Activated CD4-positive, alpha-beta T cell treated with anti-CD3 and anti-CD28 coated beads for 36 hours (primary cell): ENCODE results near the gene CBX2. TPM values are rescaled to one million over a fixed set of nuclear protein-coding genes. Genes with fewer than 3 reads are reported as not detected.

Source experiments
- ATAC-seq: fragments of 200-7000 bp; cut with Tn5 transposase; one replicate; pipeline ENCODE4 v1.10.0; 2021; ENCODE audit warnings: mild to moderate bottlenecking, moderate library complexity
- CTCF ChIA-PET: fragments of 350-600 bp; sonication (Branson Sonifier 250); formaldehyde crosslinking; loops from one replicate; lab custom pipeline; 2021; ENCODE audit warnings: antibody characterized with exemption; lab: Charles Lee
- POLR2A ChIA-PET: fragments of 350-600 bp; sonication (Branson Sonifier 250); formaldehyde crosslinking; loops from one replicate; lab custom pipeline; 2021; ENCODE audit warnings: antibody characterized with exemption, inconsistent platforms; lab: Charles Lee
- DNase-seq: peaks from one replicate; pipeline ENCODE4 v3.0.0-alpha.2; 2020
- H3K27ac Mint-ChIP-seq: one replicate; pipeline ENCODE4 v1.8.0; 2021; ENCODE audit warnings: mixed read lengths
- H3K27me3 Mint-ChIP-seq: one replicate; pipeline ENCODE4 v1.8.0; 2021; ENCODE audit warnings: mixed read lengths
- H3K36me3 Mint-ChIP-seq: one replicate; pipeline ENCODE4 v1.8.0; 2021; ENCODE audit warnings: low read depth, mixed read lengths
- H3K4me1 Mint-ChIP-seq: one replicate; pipeline ENCODE4 v1.8.0; 2021; ENCODE audit warnings: mixed read lengths
- H3K4me3 Mint-ChIP-seq: one replicate; pipeline ENCODE4 v1.8.0; 2021; ENCODE audit warnings: mild to moderate bottlenecking, moderate library complexity, mixed read lengths
- H3K9me3 Mint-ChIP-seq: one replicate; pipeline ENCODE4 v1.8.0; 2021; ENCODE audit warnings: low read depth, mixed read lengths
- intact Hi-C, 2 experiments: fragments of 100-400 bp; cut with DNase I in 1 of 2; cut with micrococcal nuclease in 1 of 2; formaldehyde crosslinking; loops; one replicate each; pipeline versions ENCODE4 v1.14.2 to v1.15.1; 2022 to 2024; cut with DNase I, micrococcal nuclease
- total RNA-seq, 2 experiments: library from RNA; stranded (reverse); gene quantifications; one replicate each; pipeline ENCODE4 v1.2.3, GENCODE V29; 2021

Gene CBX2
- 1 to 10 TPM; 4.2 to 4.3 TPM for total RNA-seq

DNA sequence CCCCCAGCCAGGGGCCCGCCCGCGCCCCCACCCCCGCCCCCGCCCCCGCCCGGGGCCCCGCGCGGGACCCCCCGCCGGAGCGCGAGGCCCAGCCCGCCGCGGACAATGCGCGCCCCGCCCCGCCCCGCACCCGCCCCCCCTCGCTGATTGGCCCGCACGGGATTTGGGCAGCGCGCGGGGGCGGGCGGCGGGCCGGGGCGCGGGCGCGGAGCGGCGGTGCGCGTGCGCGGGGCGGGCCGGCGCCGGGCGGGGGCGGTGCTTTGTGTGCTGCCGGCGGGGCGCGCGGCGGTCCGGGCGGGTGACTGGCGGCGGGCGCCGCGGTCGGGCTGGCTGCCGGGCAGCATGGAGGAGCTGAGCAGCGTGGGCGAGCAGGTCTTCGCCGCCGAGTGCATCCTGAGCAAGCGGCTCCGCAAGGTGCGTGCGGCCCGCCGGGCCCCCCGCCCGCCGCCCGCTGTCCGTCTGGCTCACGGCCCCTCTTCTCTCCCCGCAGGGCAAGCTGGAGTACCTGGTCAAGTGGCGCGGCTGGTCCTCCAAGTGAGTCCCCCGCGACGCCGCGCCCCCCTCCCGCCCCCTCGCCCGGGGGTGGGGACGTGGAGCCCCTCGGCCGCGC is at the start of gene CBX2:
TSS of gene CBX2 (plus strand) at position 255 of the 610 bp plus-strand sequence. CDS start at position 343, 88 bp downstream.
- ChIA-PET CTCF (interaction anchor here (0.5 to 1.0 kb wide), 4 partner anchors 8 to 814 kb away, joined by 3 to 4 read pairs (median 3); no protein-coding TSS in a partner anchor), POLR2A (interaction anchor here (0.6 kb wide), 1 partner anchor 507 kb away, joined by 3 read pairs; no protein-coding TSS in a partner anchor)
- Mint-ChIP-seq H3K27me3 (peaks cover 64% of the 10 kb centered on the region), H3K27ac (peak within 1 kb of the TSS; percentile 76), H3K36me3 (no peaks in the 10 kb centered on the region), H3K4me1 (peaks cover 17% of the 10 kb centered on the region), H3K9me3 (no peaks in the 10 kb centered on the region), H3K4me3 (peak within 1 kb of the TSS; percentile 77)
- ATAC-seq: peak; percentile 84
- intact Hi-C loops: loop anchor here in 1 of 2 experiments (1.0 to 2.0 kb wide), 5 partner anchors 19 to 60 kb away; partner anchors contain the start of gene CBX8
- DNase-seq: peak; percentile 90

DNA sequence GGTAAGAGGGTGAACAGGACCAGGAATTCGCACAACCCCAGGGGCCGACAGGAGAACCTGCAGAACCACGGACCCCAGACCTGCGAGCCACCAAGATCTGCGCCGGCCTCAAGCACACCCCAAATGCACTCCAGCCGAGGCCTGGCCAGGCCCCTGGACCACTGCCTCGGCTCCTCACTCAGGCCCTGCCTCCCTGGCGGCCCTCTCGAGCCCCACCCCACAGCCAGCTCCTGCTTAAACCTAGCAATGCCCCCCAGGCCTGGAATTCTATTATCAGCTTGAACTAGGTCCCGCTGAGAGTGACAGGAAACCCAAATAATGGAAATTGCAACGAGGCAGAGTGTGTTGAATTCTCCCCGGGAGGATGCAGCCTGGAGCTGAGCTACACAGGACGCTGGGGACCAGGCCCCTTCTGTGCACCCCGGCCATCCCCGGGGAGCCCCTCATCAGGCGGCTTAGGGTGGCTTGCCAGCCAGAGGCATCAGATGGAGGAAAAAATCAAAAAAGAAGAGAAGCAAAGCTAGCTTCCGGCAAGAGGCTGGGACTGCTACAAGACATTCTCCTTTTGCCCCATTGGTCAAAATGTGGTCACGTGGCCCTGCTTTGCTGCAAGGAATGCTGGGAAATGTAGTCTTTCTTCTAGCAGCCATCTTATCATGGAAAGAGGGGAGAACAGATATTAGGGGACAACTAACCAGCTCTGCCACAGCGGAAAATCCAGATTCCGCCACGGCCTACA is 49.6 kb upstream of the CBX2 start:
- H3K9me3 Mint-ChIP-seq: no peaks in the 10 kb centered on the region
- DNase-seq (peak; percentile 91), ATAC-seq (peak; percentile 90)
- peak overlapping the region; percentile 63 for H3K4me3 Mint-ChIP-seq
- ChIA-PET CTCF (interaction anchor here (0.7 to 2.4 kb wide), 3 partner anchors 12 to 405 kb away, joined by 3 to 9 read pairs (median 4); no protein-coding TSS in a partner anchor), POLR2A (interaction anchor here (0.6 kb wide), 1 partner anchor 282 kb away, joined by 4 read pairs; no protein-coding TSS in a partner anchor)
- no peaks in the 10 kb centered on the region for H3K36me3 Mint-ChIP-seq
- H3K27me3 Mint-ChIP-seq: no peaks in the 10 kb centered on the region
- H3K4me1 Mint-ChIP-seq: peaks cover 4% of the 10 kb centered on the region
- H3K27ac Mint-ChIP-seq: peak overlapping the region; percentile 75
- intact Hi-C loops: loop anchor here in 1 of 2 experiments (1.0 kb wide), 3 partner anchors 14 to 265 kb away; partner anchors contain the start of gene CBX8

DNA sequence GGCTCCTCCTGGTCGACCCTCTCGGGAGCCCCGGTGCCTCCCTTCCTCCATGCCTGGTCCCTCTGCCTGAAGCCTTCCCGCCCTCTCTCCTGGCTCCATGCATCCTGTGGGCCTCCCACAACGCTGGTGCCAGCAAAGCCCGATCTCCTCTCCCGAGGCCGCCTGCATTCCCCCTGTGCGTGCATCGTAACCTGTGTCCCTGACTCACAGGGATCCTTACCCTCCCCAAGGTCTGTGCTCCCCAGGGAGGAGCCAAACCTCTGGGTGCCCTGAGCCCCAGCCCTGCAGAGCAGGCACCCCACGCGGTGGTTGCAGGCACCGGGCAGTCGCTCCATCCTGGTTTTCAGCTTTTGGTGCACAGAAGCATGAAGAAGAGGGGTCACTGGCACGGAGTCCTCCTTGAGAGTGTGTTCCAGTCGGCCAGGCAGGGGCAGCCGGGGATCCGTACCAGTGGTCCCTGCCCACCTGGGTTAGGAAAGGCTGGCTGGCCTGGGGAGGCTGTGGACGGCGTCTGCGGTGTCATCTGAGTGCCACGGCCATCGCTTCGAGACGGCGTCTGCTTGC is 49.0 kb upstream of the CBX2 start:
- POLR2A ChIA-PET: no interaction called here
- peak; percentile 45 for ATAC-seq
- H3K27ac Mint-ChIP-seq: no peak overlapping the region
- no peaks in the 10 kb centered on the region for H3K27me3 Mint-ChIP-seq
- H3K4me3 Mint-ChIP-seq: no peak overlapping the region
- no peak for DNase-seq
- H3K36me3 Mint-ChIP-seq: no peaks in the 10 kb centered on the region
- intact Hi-C loops: loop anchor here in 1 of 2 experiments (1.0 kb wide), 3 partner anchors 13 to 264 kb away; partner anchors contain the start of gene CBX8
- CTCF ChIA-PET: interaction anchor here (0.7 to 1.1 kb wide), 2 partner anchors 277 to 404 kb away, joined by 3 to 4 read pairs; no protein-coding TSS in a partner anchor
- H3K9me3 Mint-ChIP-seq: no peaks in the 10 kb centered on the region
- H3K4me1 Mint-ChIP-seq: peaks cover 4% of the 10 kb centered on the region

DNA sequence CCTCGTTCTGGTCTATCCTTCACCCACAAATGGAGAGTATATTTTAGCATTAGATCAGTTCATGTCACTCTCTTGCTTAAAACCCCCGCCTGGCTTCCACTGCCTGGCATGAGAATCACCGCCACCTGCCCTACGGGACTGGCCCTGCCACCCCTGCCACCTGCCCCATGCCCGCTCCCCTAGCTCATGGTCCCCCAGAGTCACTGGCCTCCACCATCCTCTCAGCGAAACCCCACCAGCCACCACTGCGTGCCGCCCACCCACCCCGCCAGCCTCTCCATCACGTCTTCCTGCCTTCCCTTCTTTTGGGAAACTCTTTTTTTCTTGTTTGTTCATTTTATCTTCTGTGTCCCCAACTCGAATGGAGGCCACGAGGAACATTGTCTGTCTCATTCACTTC is 48.2 kb upstream of the CBX2 start:
- intact Hi-C loops: no loop called here
- H3K4me3 Mint-ChIP-seq: no peak overlapping the region
- ATAC-seq (no peak), DNase-seq (no peak)
- no peaks in the 10 kb centered on the region for H3K36me3 Mint-ChIP-seq
- H3K4me1 Mint-ChIP-seq: peaks cover 4% of the 10 kb centered on the region
- no peaks in the 10 kb centered on the region for H3K9me3 Mint-ChIP-seq
- no peaks in the 10 kb centered on the region for H3K27me3 Mint-ChIP-seq
- CTCF ChIA-PET: interaction anchor here (0.7 kb wide), 1 partner anchor 154 kb away, joined by 3 read pairs; no protein-coding TSS in a partner anchor
- POLR2A ChIA-PET: no interaction called here
- H3K27ac Mint-ChIP-seq: no peak overlapping the region

GRCh38 chr17:79730437-79730768 is 47.5 kb upstream of the CBX2 start:
- H3K27ac Mint-ChIP-seq: no peak overlapping the region
- DNase-seq: no peak
- H3K4me3 Mint-ChIP-seq: no peak overlapping the region
- H3K4me1 Mint-ChIP-seq: peaks cover 4% of the 10 kb centered on the region
- H3K27me3 Mint-ChIP-seq: no peaks in the 10 kb centered on the region
- H3K36me3 Mint-ChIP-seq: no peaks in the 10 kb centered on the region
- H3K9me3 Mint-ChIP-seq: no peaks in the 10 kb centered on the region
- no peak for ATAC-seq
- POLR2A ChIA-PET: no interaction called here
- CTCF ChIA-PET: interaction anchor here (0.7 kb wide), 1 partner anchor 153 kb away, joined by 3 read pairs; no protein-coding TSS in a partner anchor
- intact Hi-C loops: no loop called here

GRCh38 chr17:79730769-79731483 is 47.0 kb upstream of the CBX2 start, which contains the start of gene ENPP7:
TSS of gene ENPP7 (plus strand) at chr17:79730943. CDS start at chr17:79731140, 197 bp downstream.
- Mint-ChIP-seq H3K4me1 (peaks cover 4% of the 10 kb centered on the region), H3K27ac (no peak within 1 kb of the TSS), H3K9me3 (no peaks in the 10 kb centered on the region), H3K4me3 (no peak within 1 kb of the TSS), H3K27me3 (no peaks in the 10 kb centered on the region), H3K36me3 (no peaks in the 10 kb centered on the region)
- ChIA-PET POLR2A (no interaction called here), CTCF (no interaction called here)
- intact Hi-C loops: no loop called here
- ATAC-seq (no peak), DNase-seq (no peak)

GRCh38 chr17:79732254-79732653 is 45.7 kb upstream of the CBX2 start:
- POLR2A ChIA-PET: no interaction called here
- no peak overlapping the region for H3K27ac Mint-ChIP-seq
- peaks cover 4% of the 10 kb centered on the region for H3K4me1 Mint-ChIP-seq
- intact Hi-C loops: no loop called here
- ATAC-seq (no peak), DNase-seq (no peak)
- peaks cover 3% of the 10 kb centered on the region for H3K27me3 Mint-ChIP-seq
- H3K4me3 Mint-ChIP-seq: no peak overlapping the region
- no peaks in the 10 kb centered on the region for H3K36me3 Mint-ChIP-seq
- CTCF ChIA-PET: interaction anchor here (0.6 to 1.1 kb wide), 2 partner anchors 10 to 56 kb away, joined by 3 to 4 read pairs; no protein-coding TSS in a partner anchor
- no peaks in the 10 kb centered on the region for H3K9me3 Mint-ChIP-seq

DNA sequence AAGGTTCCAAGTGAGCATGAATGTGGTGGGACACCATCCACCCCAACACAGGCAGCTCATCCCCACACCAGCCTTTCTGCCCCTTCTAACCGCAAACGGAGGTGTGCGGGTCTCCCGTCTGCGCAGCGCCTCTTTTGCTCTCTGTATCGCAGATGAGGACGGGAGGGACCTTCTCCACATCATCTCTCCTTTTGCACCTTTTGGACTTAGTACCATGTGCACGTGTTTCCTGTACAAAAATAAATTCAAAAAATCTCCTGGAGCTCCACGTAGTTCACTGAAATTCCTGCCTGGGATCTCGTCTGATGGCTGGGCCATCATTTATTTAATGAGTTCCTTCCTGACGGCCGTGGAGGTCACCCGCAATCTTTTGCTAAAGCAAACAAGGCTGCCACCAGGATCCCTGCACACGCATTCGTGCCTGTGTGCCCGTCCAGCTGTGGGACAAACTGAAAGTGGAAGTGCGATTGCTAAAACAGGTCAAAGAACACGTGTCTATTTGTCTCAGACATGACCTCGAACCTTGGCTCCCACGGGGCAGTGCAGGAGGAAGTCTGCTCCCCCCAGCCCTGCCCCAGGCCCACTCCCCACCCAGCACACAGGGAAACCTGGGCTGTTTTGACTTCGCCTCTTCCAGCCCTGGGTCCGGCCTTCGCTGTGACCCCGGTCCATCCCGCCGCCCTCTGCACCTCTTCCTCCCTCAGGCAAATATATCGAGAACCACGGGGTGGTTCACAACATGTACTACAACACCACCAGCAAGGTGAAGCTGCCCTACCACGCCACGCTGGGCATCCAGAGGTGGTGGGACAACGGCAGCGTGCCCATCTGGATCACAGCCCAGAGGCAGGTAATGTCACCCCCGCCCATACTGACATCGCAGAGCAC is 44.9 kb upstream of the CBX2 start:
- DNase-seq (no peak), ATAC-seq (no peak)
- Mint-ChIP-seq H3K27ac (no peak overlapping the region), H3K27me3 (peaks cover 5% of the 10 kb centered on the region), H3K36me3 (no peaks in the 10 kb centered on the region), H3K4me3 (no peak overlapping the region), H3K9me3 (no peaks in the 10 kb centered on the region), H3K4me1 (peaks cover 4% of the 10 kb centered on the region)
- POLR2A ChIA-PET: no interaction called here
- intact Hi-C loops: no loop called here
- CTCF ChIA-PET: interaction anchor here (0.8 to 1.1 kb wide), 2 partner anchors 9 to 126 kb away, joined by 4 read pairs; no protein-coding TSS in a partner anchor

DNA sequence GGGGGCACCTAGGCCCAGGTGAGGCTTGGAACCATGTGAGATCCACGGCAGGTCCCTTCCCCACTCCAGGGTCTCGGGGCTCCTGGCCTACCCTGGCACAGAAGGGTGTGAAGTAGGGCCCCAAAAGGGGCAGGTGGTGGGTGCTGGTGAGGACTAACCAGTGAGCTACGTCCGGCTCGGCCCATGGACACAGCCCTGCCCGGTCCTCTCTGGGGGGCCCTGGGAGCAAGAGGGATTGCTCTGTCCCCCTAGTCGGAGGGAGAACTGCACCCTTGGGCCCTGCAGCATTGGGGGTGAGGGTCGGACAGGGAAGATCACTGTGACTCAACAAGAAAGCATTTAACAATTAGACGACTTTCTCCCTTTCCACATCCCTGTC is 44.3 kb upstream of the CBX2 start:
- Mint-ChIP-seq H3K27ac (no peak overlapping the region), H3K27me3 (peaks cover 6% of the 10 kb centered on the region), H3K36me3 (no peaks in the 10 kb centered on the region), H3K4me1 (no peaks in the 10 kb centered on the region), H3K9me3 (no peaks in the 10 kb centered on the region), H3K4me3 (no peak overlapping the region)
- ChIA-PET CTCF (no interaction called here), POLR2A (no interaction called here)
- DNase-seq: no peak
- ATAC-seq: no peak
- intact Hi-C loops: no loop called here

DNA sequence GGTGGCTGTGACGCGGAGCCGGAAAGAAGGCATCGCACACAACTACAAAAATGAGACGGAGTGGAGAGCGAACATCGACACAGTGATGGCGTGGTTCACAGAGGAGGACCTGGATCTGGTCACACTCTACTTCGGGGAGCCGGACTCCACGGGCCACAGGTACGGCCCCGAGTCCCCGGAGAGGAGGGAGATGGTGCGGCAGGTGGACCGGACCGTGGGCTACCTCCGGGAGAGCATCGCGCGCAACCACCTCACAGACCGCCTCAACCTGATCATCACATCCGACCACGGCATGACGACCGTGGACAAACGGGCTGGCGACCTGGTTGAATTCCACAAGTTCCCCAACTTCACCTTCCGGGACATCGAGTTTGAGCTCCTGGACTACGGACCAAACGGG is 42.9 kb upstream of the CBX2 start:
- H3K4me3 Mint-ChIP-seq: no peak overlapping the region
- intact Hi-C loops: no loop called here
- H3K27me3 Mint-ChIP-seq: peaks cover 16% of the 10 kb centered on the region
- DNase-seq (no peak), ATAC-seq (no peak)
- H3K36me3 Mint-ChIP-seq: no peaks in the 10 kb centered on the region
- POLR2A ChIA-PET: no interaction called here
- no peaks in the 10 kb centered on the region for H3K9me3 Mint-ChIP-seq
- H3K27ac Mint-ChIP-seq: no peak overlapping the region
- H3K4me1 Mint-ChIP-seq: no peaks in the 10 kb centered on the region
- CTCF ChIA-PET: no interaction called here
